ENCODE results near the gene SPAG8.

GRCh38 chr9:35760651-35761050 lies 51.4 kb downstream of the SPAG8 start:
- TF ChIP-seq POLR2A (IDR thresholded peaks at IDR 0.05) (no peak), CTCF (IDR thresholded peaks at IDR 0.05) (no peak), POLR2AphosphoS5 (IDR thresholded peaks at IDR 0.05) (peak in 1 of 3 donors; percentile 44), EP300 (IDR thresholded peaks at IDR 0.05) (no peak)
